Esophagus squamous epithelium (tissue), 4 donors: ENCODE results near the gene OR5B12.

ENCODE experiments used
- POLR2A ChIP-seq, 4 donors: fragments of 450-650 bp; IDR thresholded peaks; one replicate each; pipeline ENCODE4 v1.6.1; 2017; ENCODE audit warnings: antibody characterized with exemption in 4 of 4, mild to moderate bottlenecking in 4 of 4, moderate library complexity in 3 of 4
- TF ChIP-seq, protein P1 (sequence below), 6 experiments: fragments of 450-650 bp in 4 of 6; fragments of 200-600 bp in 2 of 6; sonication (generic) in 2 of 6; IDR thresholded peaks; one replicate each; pipeline ENCODE4 v1.5.1; 2016 to 2019; ENCODE audit warnings: antibody characterized with exemption in 6 of 6, mild to moderate bottlenecking in 4 of 6, moderate library complexity in 4 of 6

DNA sequence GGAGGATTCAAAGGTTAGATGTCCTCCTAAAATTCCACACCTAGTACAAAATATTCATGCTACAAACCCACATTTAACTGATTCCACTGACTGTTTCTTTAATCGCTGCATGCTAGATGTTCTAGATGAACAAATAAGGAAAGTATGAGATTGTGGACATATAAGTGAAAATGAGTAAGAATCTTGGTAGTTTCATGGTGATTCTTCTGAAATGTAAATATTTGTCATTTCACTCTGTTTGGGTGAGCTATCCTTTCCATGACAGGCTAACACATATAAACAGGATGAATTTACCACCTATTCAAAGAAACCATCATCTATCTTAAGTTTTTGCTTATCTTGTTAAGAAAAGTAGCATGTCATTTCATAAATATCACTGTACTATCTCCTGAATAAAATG is 50.2 kb downstream of the OR5B12 start:
- TF ChIP-seq POLR2A (IDR thresholded peaks at IDR 0.05): no peak
- TF ChIP-seq, protein P1, sequence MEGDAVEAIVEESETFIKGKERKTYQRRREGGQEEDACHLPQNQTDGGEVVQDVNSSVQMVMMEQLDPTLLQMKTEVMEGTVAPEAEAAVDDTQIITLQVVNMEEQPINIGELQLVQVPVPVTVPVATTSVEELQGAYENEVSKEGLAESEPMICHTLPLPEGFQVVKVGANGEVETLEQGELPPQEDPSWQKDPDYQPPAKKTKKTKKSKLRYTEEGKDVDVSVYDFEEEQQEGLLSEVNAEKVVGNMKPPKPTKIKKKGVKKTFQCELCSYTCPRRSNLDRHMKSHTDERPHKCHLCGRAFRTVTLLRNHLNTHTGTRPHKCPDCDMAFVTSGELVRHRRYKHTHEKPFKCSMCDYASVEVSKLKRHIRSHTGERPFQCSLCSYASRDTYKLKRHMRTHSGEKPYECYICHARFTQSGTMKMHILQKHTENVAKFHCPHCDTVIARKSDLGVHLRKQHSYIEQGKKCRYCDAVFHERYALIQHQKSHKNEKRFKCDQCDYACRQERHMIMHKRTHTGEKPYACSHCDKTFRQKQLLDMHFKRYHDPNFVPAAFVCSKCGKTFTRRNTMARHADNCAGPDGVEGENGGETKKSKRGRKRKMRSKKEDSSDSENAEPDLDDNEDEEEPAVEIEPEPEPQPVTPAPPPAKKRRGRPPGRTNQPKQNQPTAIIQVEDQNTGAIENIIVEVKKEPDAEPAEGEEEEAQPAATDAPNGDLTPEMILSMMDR (IDR thresholded peaks at IDR 0.05): no peak
